PC-3 (cell line): ENCODE measurements around the gene LMOD1. TPM values are rescaled to one million over a fixed set of nuclear protein-coding genes. Genes with fewer than 3 reads are reported as not detected.

Experiments
- ATAC-seq: fragments of 200-7000 bp; cut with Tn5 transposase; 2 replicates; pipeline ENCODE4 v1.9.1; 2020; ENCODE audit warnings: mild to moderate bottlenecking, moderate library complexity
- BruUV-seq: library from RNA; stranded (reverse); fragments of 400-500 nt; replicated peaks from 2 replicates; lab custom pipeline; 2021; lab: Mats Ljungman, UMichigan
- CTCF ChIA-PET: fragments of 300-600 bp; sonication (Branson Sonifier 250); formaldehyde crosslinking; loops from one replicate; lab custom pipeline; 2022; ENCODE audit warnings: antibody characterized with exemption; lab: Charles Lee
- POLR2A ChIA-PET: fragments of 300-600 bp; sonication (Branson Sonifier 250); formaldehyde crosslinking; loops from one replicate; lab custom pipeline; 2022; ENCODE audit warnings: antibody characterized with exemption; ENCODE audit not compliant: unreplicated experiment; lab: Charles Lee
- DNase-seq: peaks from one replicate; pipeline ENCODE4 v3.0.0-alpha.2; 2015
- H2AFZ ChIP-seq: fragments of 300-600 bp; sonication (generic); 2 replicates; pipeline ENCODE4 v1.6.0; 2016; ENCODE audit warnings: antibody characterized with exemption, low read length
- H3F3A ChIP-seq: fragments of 300-600 bp; sonication (generic); one replicate; pipeline ENCODE4 v1.6.0; 2017; ENCODE audit warnings: antibody characterized with exemption, low read length, control low read depth, mild to moderate bottlenecking; ENCODE audit not compliant: unreplicated experiment
- H3K27ac ChIP-seq: fragments of 300-600 bp; sonication (generic); 2 replicates; pipeline ENCODE4 v1.5.1; 2016; ENCODE audit warnings: mild to moderate bottlenecking, low read length
- H3K27me3 ChIP-seq: fragments of 300-600 bp; sonication (generic); 2 replicates; pipeline ENCODE4 v1.6.1; 2016; ENCODE audit warnings: low read length, mixed read lengths
- H3K36me3 ChIP-seq: fragments of 300-600 bp; sonication (generic); 2 replicates; pipeline ENCODE4 v1.6.1; 2016; ENCODE audit warnings: low read depth, mixed run types, low read length, mixed read lengths
- H3K4me1 ChIP-seq: fragments of 300-600 bp; sonication (generic); 2 replicates; pipeline ENCODE4 v1.5.1; 2016; ENCODE audit warnings: low read length; ENCODE audit not compliant: insufficient read depth
- H3K4me2 ChIP-seq: fragments of 300-600 bp; sonication (generic); 2 replicates; pipeline ENCODE4 v1.6.0; 2016; ENCODE audit warnings: low read length
- H3K4me3 ChIP-seq: fragments of 300-600 bp; sonication (generic); 2 replicates; pipeline ENCODE4 v1.5.1; 2016; ENCODE audit warnings: mild to moderate bottlenecking, low read length, mixed read lengths
- H3K79me2 ChIP-seq: fragments of 300-600 bp; sonication (generic); 2 replicates; pipeline ENCODE4 v1.6.1; 2017; ENCODE audit warnings: low read length, mixed read lengths
- H3K9ac ChIP-seq: fragments of 300-600 bp; sonication (generic); 2 replicates; pipeline ENCODE4 v1.6.0; 2016; ENCODE audit warnings: mild to moderate bottlenecking, low read length
- H3K9me2 ChIP-seq: fragments of 300-600 bp; sonication (generic); replicated peaks from 2 replicates; pipeline ENCODE4 v1.6.1; 2016; ENCODE audit warnings: mixed run types, low read length, mixed read lengths
- H3K9me3 ChIP-seq: fragments of 300-600 bp; sonication (generic); 2 replicates; pipeline ENCODE4 v1.6.1; 2016; ENCODE audit warnings: low read length, mixed read lengths
- H4K20me1 ChIP-seq: fragments of 300-600 bp; sonication (generic); 2 replicates; pipeline ENCODE4 v1.6.1; 2016; ENCODE audit warnings: low read length, mixed read lengths
- CTCF ChIP-seq: fragments of 300-600 bp; sonication (generic); conservative IDR thresholded peaks from 2 replicates; pipeline ENCODE4 v1.5.1; 2017; ENCODE audit warnings: antibody characterized with exemption, low read depth, mild to moderate bottlenecking, low read length
- EZH2 ChIP-seq: fragments of 300-600 bp; sonication (generic); IDR thresholded peaks from one replicate; pipeline ENCODE4 v1.6.1; 2017; ENCODE audit warnings: antibody characterized with exemption, mild to moderate bottlenecking, low read length; ENCODE audit not compliant: unreplicated experiment
- EZH2phosphoT487 ChIP-seq: fragments of 300-600 bp; sonication (generic); IDR thresholded peaks from 2 replicates; pipeline ENCODE4 v1.6.1; 2018; ENCODE audit warnings: mild to moderate bottlenecking, antibody characterized with exemption, low read length, borderline replicate concordance
- intact Hi-C: fragments of 100-400 bp; cut with micrococcal nuclease; formaldehyde crosslinking; loops from 2 replicates; pipeline ENCODE4 v1.9.0; 2023
- total RNA-seq: library from RNA; depleted of rRNA; stranded (reverse); fragments of >200 nt; gene quantifications from 2 replicates; pipeline ENCODE4 v1.2.3, GENCODE V29; 2014

LMOD1 gene
- total RNA-seq, 1 experiment from 2014 or later = 0.07 TPM

DNA sequence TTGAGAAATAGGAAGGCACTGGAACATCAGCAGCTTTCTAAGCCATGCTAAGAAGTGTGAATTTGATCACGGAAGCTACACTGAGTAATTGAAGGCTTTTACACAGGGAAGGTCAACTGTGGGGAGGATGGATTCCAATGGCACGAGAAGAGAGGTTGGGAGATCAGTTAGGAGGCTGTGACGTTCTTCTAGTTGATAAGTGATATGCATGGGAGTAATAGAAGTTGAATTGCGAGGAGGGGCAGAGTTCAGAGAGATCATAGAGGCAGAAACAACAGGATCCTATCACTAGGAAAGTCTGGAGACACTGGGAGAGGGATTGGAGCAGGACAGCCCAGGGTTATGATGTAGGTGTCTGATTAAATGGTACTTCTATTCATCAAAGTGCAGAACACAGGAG lies 16.2 kb downstream of the LMOD1 start:
- intact Hi-C loops = loop anchor here (5.0 kb wide), 1 partner anchor 33 kb away; no protein-coding TSS in a partner anchor
- ChIA-PET CTCF (no interaction called here), POLR2A (no interaction called here)
- ATAC-seq (no peak), DNase-seq (no peak)
- Histone ChIP-seq H3K27me3 (no peaks in the 10 kb centered on the region), H3K79me2 (no peaks in the 10 kb centered on the region), H3K27ac (no peak overlapping the region), H2AFZ (no peak overlapping the region), H3K4me2 (no peak overlapping the region), H3K9ac (no peak overlapping the region), H3F3A (no peaks in the 10 kb centered on the region), H3K9me3 (no peaks in the 10 kb centered on the region), H3K4me3 (no peak overlapping the region), H3K36me3 (no peaks in the 10 kb centered on the region), H3K4me1 (no peaks in the 10 kb centered on the region), H4K20me1 (no peaks in the 10 kb centered on the region), H3K9me2 (no peaks in the 10 kb centered on the region)
- no peak for TF ChIP-seq EZH2
- TF ChIP-seq CTCF = no peak
- no peak for TF ChIP-seq EZH2phosphoT487
- BruUV-seq = no TSS peak

- no peaks in the 10 kb centered on the region for H3K27me3 ChIP-seq
- POLR2A ChIA-PET = no interaction called here
- H2AFZ ChIP-seq = no peak overlapping the region
- H3K9me3 ChIP-seq = no peaks in the 10 kb centered on the region
- no peak for DNase-seq
- no peak overlapping the region for H3K4me3 ChIP-seq
- H3K36me3 ChIP-seq = no peaks in the 10 kb centered on the region
- intact Hi-C loops = no loop called here
- CTCF ChIA-PET = no interaction called here
- H3K9me2 ChIP-seq = no peaks in the 10 kb centered on the region
- H3F3A ChIP-seq = no peaks in the 10 kb centered on the region
- no peak for ATAC-seq
- H3K9ac ChIP-seq = no peak overlapping the region
- no peaks in the 10 kb centered on the region for H4K20me1 ChIP-seq
- no peak overlapping the region for H3K4me2 ChIP-seq
- no peaks in the 10 kb centered on the region for H3K79me2 ChIP-seq
- no peak overlapping the region for H3K27ac ChIP-seq
- no peaks in the 10 kb centered on the region for H3K4me1 ChIP-seq
- no TSS peak for BruUV-seq
- TF ChIP-seq EZH2phosphoT487 (no peak), EZH2 (no peak), CTCF (no peak)
Observed at GRCh38 chr1:201928266-201928665, 18.1 kb downstream of the LMOD1 start.

DNA sequence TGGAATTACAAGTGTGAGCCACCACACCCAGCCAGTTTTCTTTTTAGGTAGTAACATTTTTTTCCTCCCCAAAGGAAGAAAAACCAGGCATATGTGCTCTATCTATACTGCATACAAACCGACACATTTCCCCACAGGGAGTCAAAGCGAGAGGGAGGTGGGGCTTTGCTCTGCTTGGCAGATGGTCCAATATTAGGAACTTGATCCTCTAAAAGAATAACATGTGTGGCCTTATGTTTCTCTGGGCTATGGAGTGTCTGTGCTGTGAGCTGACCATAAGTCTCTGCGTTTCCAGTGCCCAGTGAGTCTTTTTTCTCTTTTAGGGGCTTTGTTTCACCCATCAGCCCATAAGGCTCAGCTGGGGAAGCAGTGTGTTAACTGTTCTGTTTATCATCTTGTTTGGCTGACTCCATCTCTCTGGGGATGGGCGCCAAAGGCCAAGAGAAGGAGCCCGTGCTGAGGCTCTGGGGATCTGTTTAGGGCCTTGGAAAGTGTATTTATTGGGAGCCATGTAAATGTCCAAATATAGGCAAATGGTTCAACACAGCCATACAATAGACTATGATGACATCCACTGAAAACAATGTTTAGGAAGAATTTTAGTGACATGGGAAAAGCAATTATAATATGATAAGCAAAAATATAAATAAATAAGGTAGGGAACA lies 20.2 kb downstream of the LMOD1 start:
- no peak overlapping the region for H3K27ac ChIP-seq
- CTCF ChIA-PET = no interaction called here

More for the DNA sequence above, 20.2 kb downstream of the LMOD1 start:
- DNase-seq (no peak), ATAC-seq (no peak)
- H3K9me2 ChIP-seq = no peaks in the 10 kb centered on the region
- H3K4me2 ChIP-seq = no peak overlapping the region
- TF ChIP-seq EZH2 (no peak), CTCF (no peak), EZH2phosphoT487 (no peak)
- no peaks in the 10 kb centered on the region for H3F3A ChIP-seq
- no peak overlapping the region for H3K9ac ChIP-seq
- H3K36me3 ChIP-seq = no peaks in the 10 kb centered on the region
- no peaks in the 10 kb centered on the region for H3K4me1 ChIP-seq
- H3K79me2 ChIP-seq = no peaks in the 10 kb centered on the region
- no peak overlapping the region for H2AFZ ChIP-seq
- H3K27me3 ChIP-seq = no peaks in the 10 kb centered on the region
- POLR2A ChIA-PET = no interaction called here
- intact Hi-C loops = no loop called here
- H4K20me1 ChIP-seq = no peaks in the 10 kb centered on the region
- no peaks in the 10 kb centered on the region for H3K9me3 ChIP-seq
- H3K4me3 ChIP-seq = no peak overlapping the region
- no TSS peak for BruUV-seq
